Ishikawa (cell line): ENCODE results near the gene HCN2.

Experiments
- CEBPB ChIP-seq: IDR thresholded peaks from 2 replicates; pipeline ENCODE4 v1.6.1; 2012
- EP300 ChIP-seq: IDR thresholded peaks from 2 replicates; pipeline ENCODE4 v1.6.1; 2012; ENCODE audit warnings: borderline replicate concordance
- FOXM1 ChIP-seq: IDR thresholded peaks from 2 replicates; pipeline ENCODE4 v1.6.1; 2012; ENCODE audit warnings: low read depth, borderline replicate concordance
- MAX ChIP-seq: IDR thresholded peaks from 2 replicates; pipeline ENCODE4 v1.6.1; 2012
- NFIC ChIP-seq: IDR thresholded peaks from 2 replicates; pipeline ENCODE4 v1.6.1; 2012
- RAD21 ChIP-seq: IDR thresholded peaks from 2 replicates; pipeline ENCODE4 v1.6.1; 2012; ENCODE audit warnings: low read depth
- REST ChIP-seq: IDR thresholded peaks from 2 replicates; pipeline ENCODE4 v1.6.1; 2012; ENCODE audit warnings: low read depth, mild to moderate bottlenecking
- TAF1 ChIP-seq: IDR thresholded peaks from 2 replicates; pipeline ENCODE4 v1.6.1; 2012; ENCODE audit warnings: low read depth, mild to moderate bottlenecking
- TCF12 ChIP-seq: IDR thresholded peaks from 2 replicates; pipeline ENCODE4 v1.6.1; 2012; ENCODE audit warnings: low read depth
- TEAD4 ChIP-seq: IDR thresholded peaks from 2 replicates; pipeline ENCODE4 v1.6.1; 2012
- USF1 ChIP-seq: IDR thresholded peaks from 2 replicates; pipeline ENCODE4 v1.6.1; 2012
- YY1 ChIP-seq: IDR thresholded peaks from 2 replicates; pipeline ENCODE4 v1.6.1; 2012; ENCODE audit warnings: low read depth

- no peak for TF ChIP-seq USF1
- no peak for TF ChIP-seq EP300
- no peak for TF ChIP-seq RAD21
- no peak for TF ChIP-seq FOXM1
- TF ChIP-seq TEAD4: no peak
- no peak for TF ChIP-seq CEBPB
- TF ChIP-seq REST: no peak
- no peak for TF ChIP-seq TAF1
- no peak for TF ChIP-seq YY1
- no peak for TF ChIP-seq MAX
- TF ChIP-seq TCF12: no peak
- TF ChIP-seq NFIC: no peak
These were observed 11.6 kb downstream of the HCN2 start for GRCh38 chr19:601310-601709.
